GM10266 (cell line): ENCODE results near the gene MEIOSIN.

Experiments used
- DNase-seq: peaks from one replicate; pipeline ENCODE4 v3.0.0; 2012; ENCODE audit errors: extremely low spot score
- CTCF ChIP-seq: IDR thresholded peaks from 2 replicates; pipeline ENCODE4 v1.5.1; 2012; ENCODE audit warnings: mild to moderate bottlenecking, low read depth; ENCODE audit not compliant: control insufficient read depth, insufficient read depth; ENCODE audit errors: missing control alignments

MEIOSIN gene

GRCh38 chr19:45782820-45783785, 49.9 kb downstream of the MEIOSIN start:
- TF ChIP-seq CTCF, result no peak
- DNase-seq, result no peak

GRCh38 chr19:45784096-45784495, 50.9 kb downstream of the MEIOSIN start:
- DNase-seq, result no peak
- no peak for TF ChIP-seq CTCF

- DNase-seq, result no peak
- TF ChIP-seq CTCF, result no peak
Observed at GRCh38 chr19:45785097-45785496, 51.9 kb downstream of the MEIOSIN start.

- DNase-seq, result no peak
- no peak for TF ChIP-seq CTCF
Observed at GRCh38 chr19:45785781-45786532, 52.7 kb downstream of the MEIOSIN start.

GRCh38 chr19:45786533-45786894, 53.3 kb downstream of the MEIOSIN start:
- no peak for TF ChIP-seq CTCF

GRCh38 chr19:45789035-45789786, 56.0 kb downstream of the MEIOSIN start:
- DNase-seq, result no peak
- no peak for TF ChIP-seq CTCF

More at GRCh38 chr19:45786533-45786894, 53.3 kb downstream of the MEIOSIN start:
- DNase-seq, result no peak
